Liver (tissue), 9 donors: Measurements from ENCODE around the gene RBM5. TPM values are rescaled to one million over a fixed set of nuclear protein-coding genes. Genes with fewer than 3 reads are reported as not detected.
A peak's percentile ranks its signal among the peaks of the same experiment; 100 is the strongest.

Experiments
- DNase-seq: peaks from one replicate; pipeline ENCODE4 v3.0.0-alpha.2; 2017; ENCODE audit warnings: low spot score
- H3K27ac ChIP-seq, 2 donors: one replicate each; pipeline ENCODE4 v1.7.0; 2013; ENCODE audit warnings: inconsistent platforms in 2 of 2, low read length in 2 of 2, control low read depth in 1 of 2, low read depth in 1 of 2, mild to moderate bottlenecking in 1 of 2
- H3K27me3 ChIP-seq, 4 donors: one replicate each; pipeline versions ENCODE4 v1.6.1 to v1.7.0; 2013; ENCODE audit warnings: low read length in 3 of 4, inconsistent platforms in 1 of 4, mild to moderate bottlenecking in 1 of 4, moderate library complexity in 1 of 4; ENCODE audit not compliant: control insufficient read depth in 4 of 4, insufficient read depth in 4 of 4
- H3K36me3 ChIP-seq, 4 donors: one replicate each; pipeline versions ENCODE4 v1.6.1 to v1.7.0; 2013; ENCODE audit warnings: low read length in 3 of 4, mild to moderate bottlenecking in 3 of 4, low read depth in 1 of 4, moderate library complexity in 1 of 4; ENCODE audit not compliant: control insufficient read depth in 4 of 4, insufficient read depth in 3 of 4
- H3K4me1 ChIP-seq, 4 donors: one replicate each; pipeline versions ENCODE4 v1.6.1 to v1.7.0; 2013; ENCODE audit warnings: low read length in 3 of 4, mild to moderate bottlenecking in 3 of 4, moderate library complexity in 1 of 4; ENCODE audit not compliant: control insufficient read depth in 4 of 4, insufficient read depth in 4 of 4
- H3K4me3 ChIP-seq, 3 donors: one replicate each; pipeline versions ENCODE4 v1.6.1 to v1.7.0; 2013; ENCODE audit warnings: low read length in 3 of 3, control low read depth in 1 of 3, low read depth in 1 of 3, mild to moderate bottlenecking in 1 of 3
- H3K9ac ChIP-seq, 2 donors: one replicate each; pipeline ENCODE4 v1.7.0; 2013; ENCODE audit warnings: low read length in 2 of 2, mild to moderate bottlenecking in 2 of 2, moderate library complexity in 2 of 2, control low read depth in 1 of 2, low read depth in 1 of 2
- H3K9me3 ChIP-seq, 4 donors: one replicate each; pipeline versions ENCODE4 v1.6.1 to v1.7.0; 2013; ENCODE audit warnings: low read length in 3 of 4; ENCODE audit not compliant: control insufficient read depth in 4 of 4
- EGR1 ChIP-seq, 2 donors: IDR thresholded peaks; 2 replicates each; pipeline ENCODE4 v1.6.1; 2016 to 2018; ENCODE audit warnings: antibody characterized with exemption in 2 of 2, low read depth in 2 of 2
- FOXA1 ChIP-seq: IDR thresholded peaks from 2 replicates; pipeline ENCODE4 v1.6.1; 2016; ENCODE audit warnings: antibody characterized with exemption
- FOXA2 ChIP-seq: IDR thresholded peaks from 2 replicates; pipeline ENCODE4 v1.6.1; 2016; ENCODE audit warnings: antibody characterized with exemption
- HNF4A ChIP-seq, 2 donors: conservative IDR thresholded peaks; 2 replicates each; pipeline ENCODE4 v1.6.1; 2016; ENCODE audit warnings: antibody characterized with exemption in 2 of 2, mild to moderate bottlenecking in 2 of 2
- RXRA ChIP-seq, 2 donors: IDR thresholded peaks; 2 replicates each; pipeline ENCODE4 v1.6.1; 2017 to 2018; ENCODE audit warnings: antibody characterized with exemption in 2 of 2, mild to moderate bottlenecking in 1 of 2
- SP1 ChIP-seq: IDR thresholded peaks from 2 replicates; pipeline ENCODE4 v1.6.1; 2018; ENCODE audit warnings: antibody characterized with exemption, mild to moderate bottlenecking
- TAF1 ChIP-seq: conservative IDR thresholded peaks from 2 replicates; pipeline ENCODE4 v1.6.1; 2016; ENCODE audit warnings: antibody characterized with exemption, mild to moderate bottlenecking
- YY1 ChIP-seq: IDR thresholded peaks from 2 replicates; pipeline ENCODE4 v1.6.1; 2016; ENCODE audit warnings: antibody characterized with exemption, mild to moderate bottlenecking
- WGBS: extraction: QIAGEN DNeasy Blood & Tissue Kit; methylation state at CpG from one replicate; pipeline ENCODE4 v1.1.7; 2013; 5-methylcytosine and 5-hydroxymethylcytosine counted together
- polyA plus RNA-seq, 2 donors: library from polyadenylated mRNA; stranded (reverse) in 1 of 2; unstranded in 1 of 2; fragments of 200-250 nt in 1 of 2; fragments of >200 nt in 1 of 2; fragmentation: Nextera tagmentation in 1 of 2; extraction: Ambion mirVana in 1 of 2; gene quantifications; one replicate each; pipeline versions ENCODE4 v1.2.1 to v1.2.3, GENCODE V29; 2013 to 2015
- total RNA-seq, 2 donors: library from RNA; depleted of rRNA; stranded (reverse); fragments of >200 nt; gene quantifications; one replicate each; pipeline ENCODE4 v1.2.3, GENCODE V29; 2014
- TF ChIP-seq, protein P1 (sequence below): IDR thresholded peaks from 2 replicates; pipeline ENCODE4 v1.6.1; 2016; ENCODE audit warnings: antibody characterized with exemption, mild to moderate bottlenecking
- TF ChIP-seq, protein P2 (sequence below): fragments of 150-350 bp; IDR thresholded peaks from 2 replicates; pipeline ENCODE4 v1.5.1; 2017; ENCODE audit warnings: improper control_type of control experiment, low read depth, low read length; ENCODE audit not compliant: missing input control
- TF ChIP-seq, protein P3 (sequence below): IDR thresholded peaks from 2 replicates; pipeline ENCODE4 v1.6.1; 2016; ENCODE audit warnings: antibody characterized with exemption
- donor health status: healthy.
- donor health status: healthy.
- donor health status: healthy.
- donor health status: healthy.
- donor health status: healthy.

RBM5 gene
- total and polyA plus RNA-seq, 4 donors, result 21.2 to 142 (median 64.3) TPM

DNA sequence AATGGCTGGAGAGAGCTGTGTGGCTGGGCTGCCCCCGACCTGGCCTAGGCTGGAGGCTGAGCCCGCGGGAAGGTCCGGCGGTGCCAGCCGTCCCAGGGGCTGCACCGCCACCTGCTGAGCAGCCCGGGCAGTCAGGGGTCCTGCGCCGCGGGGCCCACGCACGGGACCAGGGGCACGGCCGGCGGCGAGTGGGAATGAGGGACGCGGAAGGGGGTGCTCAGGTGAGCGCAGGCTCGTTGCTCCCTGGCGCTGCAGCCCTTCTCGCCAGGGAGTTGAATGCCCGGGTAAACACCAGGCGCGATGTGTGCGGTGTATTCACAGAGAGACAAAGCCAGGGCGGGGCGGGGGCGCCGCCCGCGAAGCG, 65.7 kb downstream of the RBM5 start:
- TF ChIP-seq FOXA1 (no peak), RXRA (IDR thresholded peaks at IDR 0.05) (no peak), YY1 (no peak), TAF1 (no peak), HNF4A (conservative IDR thresholded peaks at IDR 0.05) (no peak), SP1 (no peak), FOXA2 (no peak), EGR1 (IDR thresholded peaks at IDR 0.05; ENCODE audit: low read depth in 2 of 2) (no peak)
- TF ChIP-seq, protein P1, sequence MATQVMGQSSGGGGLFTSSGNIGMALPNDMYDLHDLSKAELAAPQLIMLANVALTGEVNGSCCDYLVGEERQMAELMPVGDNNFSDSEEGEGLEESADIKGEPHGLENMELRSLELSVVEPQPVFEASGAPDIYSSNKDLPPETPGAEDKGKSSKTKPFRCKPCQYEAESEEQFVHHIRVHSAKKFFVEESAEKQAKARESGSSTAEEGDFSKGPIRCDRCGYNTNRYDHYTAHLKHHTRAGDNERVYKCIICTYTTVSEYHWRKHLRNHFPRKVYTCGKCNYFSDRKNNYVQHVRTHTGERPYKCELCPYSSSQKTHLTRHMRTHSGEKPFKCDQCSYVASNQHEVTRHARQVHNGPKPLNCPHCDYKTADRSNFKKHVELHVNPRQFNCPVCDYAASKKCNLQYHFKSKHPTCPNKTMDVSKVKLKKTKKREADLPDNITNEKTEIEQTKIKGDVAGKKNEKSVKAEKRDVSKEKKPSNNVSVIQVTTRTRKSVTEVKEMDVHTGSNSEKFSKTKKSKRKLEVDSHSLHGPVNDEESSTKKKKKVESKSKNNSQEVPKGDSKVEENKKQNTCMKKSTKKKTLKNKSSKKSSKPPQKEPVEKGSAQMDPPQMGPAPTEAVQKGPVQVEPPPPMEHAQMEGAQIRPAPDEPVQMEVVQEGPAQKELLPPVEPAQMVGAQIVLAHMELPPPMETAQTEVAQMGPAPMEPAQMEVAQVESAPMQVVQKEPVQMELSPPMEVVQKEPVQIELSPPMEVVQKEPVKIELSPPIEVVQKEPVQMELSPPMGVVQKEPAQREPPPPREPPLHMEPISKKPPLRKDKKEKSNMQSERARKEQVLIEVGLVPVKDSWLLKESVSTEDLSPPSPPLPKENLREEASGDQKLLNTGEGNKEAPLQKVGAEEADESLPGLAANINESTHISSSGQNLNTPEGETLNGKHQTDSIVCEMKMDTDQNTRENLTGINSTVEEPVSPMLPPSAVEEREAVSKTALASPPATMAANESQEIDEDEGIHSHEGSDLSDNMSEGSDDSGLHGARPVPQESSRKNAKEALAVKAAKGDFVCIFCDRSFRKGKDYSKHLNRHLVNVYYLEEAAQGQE, result no peak
- TF ChIP-seq, protein P2, sequence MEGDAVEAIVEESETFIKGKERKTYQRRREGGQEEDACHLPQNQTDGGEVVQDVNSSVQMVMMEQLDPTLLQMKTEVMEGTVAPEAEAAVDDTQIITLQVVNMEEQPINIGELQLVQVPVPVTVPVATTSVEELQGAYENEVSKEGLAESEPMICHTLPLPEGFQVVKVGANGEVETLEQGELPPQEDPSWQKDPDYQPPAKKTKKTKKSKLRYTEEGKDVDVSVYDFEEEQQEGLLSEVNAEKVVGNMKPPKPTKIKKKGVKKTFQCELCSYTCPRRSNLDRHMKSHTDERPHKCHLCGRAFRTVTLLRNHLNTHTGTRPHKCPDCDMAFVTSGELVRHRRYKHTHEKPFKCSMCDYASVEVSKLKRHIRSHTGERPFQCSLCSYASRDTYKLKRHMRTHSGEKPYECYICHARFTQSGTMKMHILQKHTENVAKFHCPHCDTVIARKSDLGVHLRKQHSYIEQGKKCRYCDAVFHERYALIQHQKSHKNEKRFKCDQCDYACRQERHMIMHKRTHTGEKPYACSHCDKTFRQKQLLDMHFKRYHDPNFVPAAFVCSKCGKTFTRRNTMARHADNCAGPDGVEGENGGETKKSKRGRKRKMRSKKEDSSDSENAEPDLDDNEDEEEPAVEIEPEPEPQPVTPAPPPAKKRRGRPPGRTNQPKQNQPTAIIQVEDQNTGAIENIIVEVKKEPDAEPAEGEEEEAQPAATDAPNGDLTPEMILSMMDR, result no peak
- TF ChIP-seq, protein P3, sequence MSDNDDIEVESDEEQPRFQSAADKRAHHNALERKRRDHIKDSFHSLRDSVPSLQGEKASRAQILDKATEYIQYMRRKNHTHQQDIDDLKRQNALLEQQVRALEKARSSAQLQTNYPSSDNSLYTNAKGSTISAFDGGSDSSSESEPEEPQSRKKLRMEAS, result no peak
- H3K36me3 ChIP-seq, result no peaks in the 10 kb centered on the region
- no peaks in the 10 kb centered on the region for H3K9me3 ChIP-seq
- H3K27ac ChIP-seq, result no peak overlapping the region
- peaks cover 3 to 20% (median 11%) of the 10 kb centered on the region in 4 donors for H3K4me1 ChIP-seq
- 6% methylated on average over 34 of the region's 34 CpGs for WGBS
- no peak for DNase-seq
- H3K4me3 ChIP-seq, result peak overlapping the region in 2 of 3 donors; percentile 24 to 59
- H3K9ac ChIP-seq, result no peak overlapping the region
- no peaks in the 10 kb centered on the region for H3K27me3 ChIP-seq

DNA sequence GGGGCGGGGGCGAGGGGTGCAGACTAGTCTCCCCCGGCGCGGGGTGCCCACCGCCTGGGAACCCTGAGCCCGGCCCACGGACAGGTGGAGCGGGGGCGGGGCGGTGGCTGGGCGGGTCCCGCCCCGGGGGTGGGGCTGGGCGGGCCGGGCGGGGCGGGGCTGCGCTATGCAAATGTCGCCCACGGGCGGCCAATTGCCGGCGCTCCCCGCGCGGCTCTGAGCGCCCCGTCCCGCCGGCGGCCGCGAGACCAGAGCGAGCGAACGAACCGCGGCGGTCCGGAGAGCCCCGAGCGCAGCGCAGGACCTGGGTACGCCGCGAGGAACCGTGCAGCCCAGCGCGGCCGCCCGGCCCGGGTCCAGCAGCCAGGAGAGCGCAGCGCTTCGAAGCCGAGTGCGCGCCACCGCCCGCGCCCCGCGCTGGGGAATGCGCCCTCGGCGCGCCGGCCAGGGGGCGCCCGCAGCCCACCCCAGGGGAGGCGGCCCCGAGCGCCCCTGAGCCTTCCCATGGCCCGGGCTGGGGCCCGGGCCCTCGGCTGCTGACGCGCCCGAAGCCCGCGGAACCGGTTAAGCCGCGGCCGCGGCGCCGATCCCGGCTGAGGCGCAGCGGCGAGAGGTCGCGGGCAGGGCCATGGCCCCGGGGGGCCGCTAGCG, 66.2 kb downstream of the RBM5 start, which contains the start of gene SEMA3F:
SEMA3F (plus strand) TSS at position 485 of the 651 bp plus-strand sequence. CDS start 4,299 bp downstream, outside the sequence.
- Histone ChIP-seq H3K27me3 (no peaks in the 10 kb centered on the region), H3K27ac (peak within 1 kb of the TSS in 1 of 2 donors; percentile 16), H3K9me3 (no peaks in the 10 kb centered on the region), H3K36me3 (no peaks in the 10 kb centered on the region), H3K4me1 (peaks cover 3 to 22% (median 11%) of the 10 kb centered on the region in 4 donors), H3K9ac (peak within 1 kb of the TSS in 1 of 2 donors; percentile 7), H3K4me3 (peak within 1 kb of the TSS; percentile 24 to 59 (median 35))
- WGBS, result under 1% methylated on average over 98 of the region's 98 CpGs
- DNase-seq, result peak; percentile 72
- TF ChIP-seq, protein P3, result no peak
- TF ChIP-seq, protein P2, result peak; percentile 7
